ENCODE measurements around the gene HDAC3.
"Not testable (repeated sequence)": the region's sequence is repeated elsewhere in the genome, so short reads cannot be mapped to it uniquely, and the experiment has no call there.

Gene HDAC3

DNA sequence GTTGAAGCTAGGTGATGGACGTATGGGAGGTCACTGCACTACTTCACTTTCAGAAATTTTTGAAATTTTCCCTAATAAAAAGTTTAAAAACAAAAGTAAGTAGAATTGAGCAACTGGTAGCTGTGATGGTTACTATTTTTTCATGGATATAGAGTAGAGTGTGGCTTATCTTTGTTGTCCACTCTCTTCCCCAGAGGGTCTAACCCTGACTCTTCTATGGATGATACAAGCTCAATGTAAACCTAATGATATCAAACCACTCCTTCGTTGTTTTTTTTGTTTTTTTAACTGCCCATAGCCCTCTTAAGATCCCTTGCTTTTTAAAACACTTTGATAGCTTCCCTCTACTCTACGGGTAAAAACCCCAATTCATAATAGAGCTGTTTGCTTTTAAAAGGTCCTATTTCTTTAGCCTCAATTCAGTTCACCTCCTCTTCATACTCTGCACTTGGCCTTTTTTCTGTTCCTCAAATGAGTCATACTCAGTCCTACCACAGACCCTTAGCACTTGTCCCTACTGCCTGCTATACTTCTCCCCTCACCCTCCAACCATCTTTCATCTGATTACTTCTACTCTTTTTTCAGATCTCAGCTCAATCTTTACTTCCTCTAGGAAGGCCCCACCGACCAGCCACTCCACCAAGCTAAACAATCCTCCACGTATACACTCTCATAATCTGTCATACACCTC is 2.6 kb downstream of the HDAC3 start:
- DNase-seq, result peak; percentile 45

DNA sequence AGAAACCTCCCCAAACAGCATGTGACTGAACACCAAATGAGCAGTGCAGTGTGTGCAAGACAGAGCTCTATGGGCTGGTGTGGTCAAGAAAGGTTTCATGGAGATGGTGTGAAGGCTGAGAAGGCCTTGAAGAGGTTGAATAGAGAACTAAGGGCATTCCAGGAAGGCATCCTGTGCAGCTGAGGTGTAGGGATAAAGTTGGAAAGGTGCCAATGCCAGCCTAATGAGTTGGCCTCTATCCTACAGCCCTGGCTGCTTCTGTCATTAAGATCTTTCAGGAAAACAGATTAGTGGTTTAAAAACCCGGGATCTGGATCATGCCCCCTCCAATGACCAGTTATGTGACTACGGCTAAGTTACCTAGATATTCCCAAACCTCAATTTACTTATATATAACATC is 4.0 kb downstream of the HDAC3 start:
- no peak for DNase-seq

DNA sequence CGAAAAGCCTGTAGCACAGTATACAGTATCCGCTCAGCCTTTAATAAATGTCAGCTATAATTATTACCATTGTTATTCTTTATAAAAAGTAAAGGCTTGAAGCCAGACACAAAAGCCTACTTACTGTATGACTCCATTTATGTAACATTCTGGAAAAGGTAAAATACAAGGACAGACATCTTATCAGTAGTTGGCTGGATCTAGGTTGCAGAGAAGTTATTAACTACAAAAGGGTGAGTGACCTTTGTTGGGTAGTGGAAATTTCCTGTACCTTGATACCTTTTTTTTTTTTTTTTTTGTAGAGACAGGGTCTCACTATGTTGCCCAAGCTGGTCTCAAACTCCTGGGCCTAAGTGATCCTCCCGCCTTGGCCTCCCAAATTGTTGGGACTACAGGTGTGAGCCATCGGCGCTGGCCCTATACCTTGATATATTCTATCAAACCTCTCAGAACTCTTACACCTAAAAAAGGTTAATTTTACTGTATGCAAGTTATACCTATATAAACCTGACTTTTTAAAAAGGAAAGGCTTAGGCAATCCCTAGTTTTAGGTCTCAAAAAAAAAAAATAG is 6.0 kb downstream of the HDAC3 start:
- no peak for DNase-seq

DNA sequence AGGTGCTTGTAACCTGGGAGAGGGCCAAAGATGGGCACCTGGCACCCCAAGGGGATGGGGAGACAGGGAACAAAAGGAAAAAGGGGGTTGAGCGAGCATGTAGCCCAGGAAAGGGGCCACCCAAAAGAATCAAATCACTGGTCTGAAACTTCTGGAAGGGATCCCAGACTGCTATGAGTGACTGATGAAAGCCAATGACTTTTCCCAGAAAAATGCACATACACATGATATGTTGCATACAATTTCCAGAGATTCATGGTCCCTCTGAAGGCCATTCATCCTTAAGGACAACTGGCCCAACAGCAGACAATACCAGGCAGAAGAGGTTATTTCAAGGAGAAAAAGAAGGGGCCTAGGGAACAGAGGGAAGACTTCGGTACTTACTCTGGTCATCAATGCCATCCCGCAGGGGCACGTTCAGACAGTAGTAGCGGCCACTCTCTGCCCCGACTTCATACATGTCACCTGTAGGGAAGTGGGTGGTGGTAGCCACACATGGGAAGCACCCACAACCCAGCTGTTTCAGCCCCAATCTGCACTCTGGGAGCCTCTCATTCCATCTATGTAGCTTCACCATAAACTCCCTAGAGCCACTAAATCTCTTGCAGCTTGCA is 8.4 kb downstream of the HDAC3 start:
- DNase-seq, result no peak

DNA sequence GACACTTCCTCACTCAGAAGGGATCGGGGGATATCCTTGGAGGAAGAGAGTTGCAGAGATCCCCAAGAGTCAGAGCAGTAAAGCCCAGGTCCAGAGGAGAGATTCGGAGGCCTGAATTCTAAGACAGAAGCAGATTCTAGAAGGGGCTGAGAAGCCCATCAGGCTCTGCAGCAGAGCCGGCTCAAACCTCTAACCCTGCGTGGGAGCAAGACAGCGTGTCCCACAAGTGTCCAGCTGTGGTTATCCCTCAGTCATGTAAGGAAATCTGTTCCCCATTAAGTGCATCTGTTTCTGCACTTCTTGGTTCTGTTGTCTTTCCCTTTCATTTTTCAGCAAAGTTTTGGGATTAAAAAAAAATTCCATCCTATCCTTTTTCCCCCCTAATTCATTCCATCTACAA is 13.0 kb downstream of the HDAC3 start:
- DNase-seq, result no peak

DNA sequence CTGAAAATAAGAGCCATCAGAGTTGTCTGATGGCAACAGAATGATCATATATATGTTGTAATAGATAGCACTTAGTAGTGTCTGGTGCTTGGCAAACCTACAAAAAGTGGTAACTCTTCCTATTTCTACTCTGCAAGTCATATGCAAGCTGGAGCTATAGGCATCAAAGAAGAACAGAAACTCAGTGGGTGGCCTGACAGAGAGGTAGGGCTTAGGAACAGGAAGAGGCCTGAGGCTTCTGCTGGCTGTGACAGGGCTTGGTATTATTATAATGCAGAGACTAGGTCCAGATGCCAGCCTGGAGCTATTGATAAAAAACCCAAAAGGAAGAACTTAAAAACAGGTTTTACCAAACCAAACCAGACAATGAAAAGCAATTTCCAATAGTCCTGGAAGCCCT is 13.5 kb downstream of the HDAC3 start:
- DNase-seq, result peak; percentile 64

GRCh38 chr5:141618804-141619554 is 17.7 kb downstream of the HDAC3 start, which contains the start of gene DIAPH1:
Gene DIAPH1 (minus strand): TSS chr5:141619000. CDS start chr5:141618914, 86 bp downstream.
- peak; percentile 99 for DNase-seq

GRCh38 chr5:141618030-141618803 is 18.4 kb downstream of the HDAC3 start:
- DNase-seq, result peak; percentile 74

- no peak for DNase-seq
These were observed 19.0 kb downstream of the HDAC3 start for GRCh38 chr5:141617682-141618029.

GRCh38 chr5:141617128-141617527 is 19.5 kb downstream of the HDAC3 start:
- no peak for DNase-seq

DNA sequence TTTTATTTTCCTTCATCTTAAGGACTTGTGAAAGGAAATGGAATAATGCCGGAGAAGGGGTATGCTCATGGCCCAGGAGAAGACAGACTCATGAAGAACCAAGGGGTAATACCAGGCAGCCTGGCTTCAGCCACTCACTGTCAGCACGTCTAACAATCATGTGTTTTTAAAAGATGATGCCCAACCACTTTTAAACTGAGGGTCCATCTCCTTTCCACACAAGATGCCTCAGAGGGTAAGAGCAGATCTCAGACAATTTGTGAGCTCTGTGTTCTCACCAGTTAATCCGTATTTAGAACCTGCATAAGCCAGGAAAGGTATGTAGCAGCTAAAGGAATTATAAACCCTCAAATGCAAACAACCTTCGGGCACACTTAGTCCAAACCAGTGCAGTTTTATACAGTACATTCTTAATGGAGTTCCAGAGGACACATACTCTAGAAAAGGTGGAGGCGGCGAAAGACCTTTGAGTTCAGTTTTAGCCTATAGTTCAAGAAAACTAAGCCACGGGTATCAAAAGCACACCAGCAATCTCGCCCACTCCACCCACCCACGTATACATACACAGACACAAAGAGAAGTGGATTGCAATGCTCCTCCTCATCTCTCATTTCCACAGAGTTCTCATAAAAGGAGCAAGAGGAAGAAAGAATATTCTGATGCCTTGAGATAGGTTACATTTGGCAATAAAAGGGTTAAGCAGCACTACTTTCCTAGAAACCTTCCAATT is 20.5 kb downstream of the HDAC3 start:
- no peak for DNase-seq

DNA sequence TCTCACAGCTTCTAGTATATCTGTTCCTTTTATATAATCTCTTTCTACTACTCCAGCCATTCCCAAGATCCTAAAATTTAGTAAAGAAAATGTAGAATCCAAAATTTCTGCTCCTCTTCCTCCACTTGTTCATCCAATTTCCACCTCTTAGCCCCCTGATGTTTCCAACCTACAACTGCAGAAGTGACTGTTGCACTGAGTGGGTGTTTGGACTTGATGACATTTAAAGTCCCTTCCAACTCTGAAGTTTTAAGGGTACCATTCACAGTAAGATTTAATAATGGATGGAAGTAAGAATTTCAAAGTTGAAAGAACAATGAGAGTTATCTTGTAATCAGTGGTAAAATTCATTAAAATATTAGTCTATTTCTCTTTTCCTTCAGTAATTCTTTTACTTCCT is 23.3 kb downstream of the HDAC3 start:
- DNase-seq, result no peak

- no peak for DNase-seq
These were observed 25.4 kb downstream of the HDAC3 start for GRCh38 chr5:141611289-141611688.

- not testable (repeated sequence) for DNase-seq
These were observed 26.7 kb downstream of the HDAC3 start for GRCh38 chr5:141609921-141610320.

DNA sequence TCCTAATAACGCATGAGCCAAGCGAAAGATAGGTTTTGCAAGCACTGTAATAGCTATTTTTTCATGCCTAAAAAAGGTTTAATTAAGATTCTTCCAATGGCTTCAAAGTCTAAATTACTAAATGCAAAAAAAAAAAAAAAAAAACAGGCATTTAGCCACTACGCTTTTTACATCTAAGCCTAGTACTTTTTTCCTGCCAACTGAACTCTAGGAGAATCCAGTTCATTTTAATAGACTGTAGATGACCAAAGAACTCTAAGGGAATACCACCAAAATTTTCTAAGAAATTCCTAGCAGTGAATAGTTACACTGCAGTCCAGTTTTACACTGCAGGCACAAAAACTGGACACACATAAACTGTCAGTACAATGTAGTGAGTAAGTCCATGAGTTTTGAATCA is 27.6 kb downstream of the HDAC3 start:
- DNase-seq, result no peak

GRCh38 chr5:141608557-141608956 is 28.1 kb downstream of the HDAC3 start:
- DNase-seq, result no peak

DNA sequence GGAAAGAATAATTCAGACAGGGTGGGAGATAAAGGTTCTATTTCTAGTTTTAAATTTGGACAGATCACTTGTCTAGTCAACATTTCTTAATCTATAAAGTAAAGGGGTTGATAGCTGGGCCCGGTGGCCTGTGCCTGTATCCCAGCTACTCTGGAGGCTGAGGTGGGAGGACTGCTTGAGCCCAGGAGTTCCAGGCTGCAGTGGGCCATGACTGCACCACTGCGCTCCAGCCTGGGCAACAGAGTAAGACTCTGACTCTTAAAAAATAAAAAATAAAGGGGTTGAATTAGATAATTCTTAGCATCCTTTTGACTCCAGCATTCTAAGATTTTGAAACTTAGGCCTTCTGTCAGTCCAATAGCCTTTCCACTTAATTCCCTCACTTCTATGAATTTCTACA is 28.6 kb downstream of the HDAC3 start:
- no peak for DNase-seq

GRCh38 chr5:141605523-141606277 is 30.9 kb downstream of the HDAC3 start:
- peak; percentile 91 for DNase-seq

DNA sequence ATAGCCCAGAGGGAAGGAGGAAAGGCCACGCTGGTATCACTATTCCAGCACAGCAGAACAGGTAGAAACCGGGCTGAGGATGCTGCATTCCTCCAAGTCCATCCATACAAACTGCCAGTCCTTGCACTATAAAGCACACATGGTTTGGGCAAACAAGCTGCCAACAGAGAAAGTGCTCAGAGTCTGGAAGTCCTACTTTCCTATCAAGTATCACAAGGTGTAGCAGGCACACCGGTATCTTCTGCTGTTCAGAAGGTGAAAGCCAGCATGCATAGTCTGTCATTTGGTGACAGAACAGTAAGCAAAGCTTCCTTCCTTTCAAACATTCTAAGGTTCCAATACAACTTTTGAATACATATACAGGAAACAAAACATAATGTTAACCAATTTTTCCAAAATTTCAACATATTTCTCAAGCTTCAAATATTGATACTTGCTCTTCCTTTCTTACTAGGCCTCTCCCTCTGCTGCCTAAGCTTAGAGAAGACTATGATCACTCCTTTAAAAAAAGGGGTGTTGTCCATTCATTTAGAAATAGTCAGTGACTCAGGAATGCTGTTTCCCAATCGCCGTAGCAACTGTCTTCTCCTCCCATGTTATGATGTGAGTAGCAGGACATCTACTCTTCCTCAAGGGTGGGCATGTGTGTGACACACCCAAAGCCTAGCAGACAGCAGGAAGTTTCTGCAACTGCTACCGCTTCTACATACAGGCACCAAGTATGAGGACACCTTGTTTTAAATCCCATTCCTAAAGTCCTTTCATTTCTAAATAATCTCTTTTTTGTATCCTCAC is 32.5 kb downstream of the HDAC3 start:
- peak; percentile 58 for DNase-seq

- no peak for DNase-seq
These were observed 34.0 kb downstream of the HDAC3 start for GRCh38 chr5:141602606-141603005.

Measured in activated CD4-positive, alpha-beta T cell treated with anti-CD3 and anti-CD28 coated beads, Interleukin-2, Interleukin-6, amounts not matched to agents 100 ng/mL and 50 ng/mL, durations not matched to agents 16 hours and 8 hours (primary cell).